Measurements from ENCODE around the gene PAX5.

PAX5 gene

DNA sequence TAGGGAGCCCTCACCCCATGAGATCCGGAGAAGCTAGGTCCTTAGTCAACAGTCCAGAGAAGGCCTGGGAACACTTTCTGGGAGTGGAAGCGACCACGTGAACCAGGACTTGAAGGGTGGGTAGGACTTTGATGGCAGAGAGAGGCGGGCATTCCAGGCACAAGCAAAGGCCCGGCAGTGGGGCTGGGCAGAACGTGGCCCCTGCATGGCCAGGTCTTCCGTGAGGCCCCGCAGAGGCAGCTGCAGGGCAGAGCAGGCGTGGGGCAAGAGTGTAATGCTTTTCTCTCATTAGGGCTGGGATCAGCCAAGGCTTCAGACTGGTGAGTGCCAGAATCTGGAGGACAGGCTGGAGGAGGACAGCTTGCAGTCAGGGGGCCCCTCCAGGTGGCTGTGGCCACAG lies 184.1 kb downstream of the PAX5 start:
- no peaks in the 10 kb centered on the region for H3K27me3 Mint-ChIP-seq (ENCODE audit: low read depth)
- no peak overlapping the region for H3K27ac Mint-ChIP-seq
- no peaks in the 10 kb centered on the region for H3K4me1 Mint-ChIP-seq (ENCODE audit: low read depth)
- no peak overlapping the region for H3K4me3 Mint-ChIP-seq
- no peaks in the 10 kb centered on the region for H3K9me3 Mint-ChIP-seq
- no peaks in the 10 kb centered on the region for H3K36me3 Mint-ChIP-seq (ENCODE audit: low read depth)

DNA sequence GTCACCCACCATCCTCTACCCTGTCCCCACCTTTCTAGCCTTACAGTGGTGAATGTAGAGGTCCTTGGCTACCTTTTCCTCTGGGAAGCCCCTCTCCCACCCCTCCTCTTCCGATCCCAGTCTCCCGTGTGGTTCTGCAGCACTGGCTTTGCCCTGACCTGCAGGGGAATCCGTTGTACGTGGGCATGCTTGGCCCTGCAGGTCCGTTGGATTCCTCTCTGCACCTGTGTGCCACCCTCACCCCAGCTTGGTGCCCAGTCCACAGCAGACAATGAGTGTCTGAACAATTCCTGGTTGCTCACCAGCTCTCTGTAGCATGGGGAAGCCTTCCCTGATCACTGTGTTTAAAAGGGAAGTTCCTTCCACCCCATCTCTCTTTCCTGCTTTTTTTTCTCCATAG lies 185.1 kb downstream of the PAX5 start:
- Mint-ChIP-seq H3K27me3 (ENCODE audit: low read depth) (no peaks in the 10 kb centered on the region), H3K4me3 (no peak overlapping the region), H3K27ac (no peak overlapping the region), H3K9me3 (no peaks in the 10 kb centered on the region), H3K36me3 (ENCODE audit: low read depth) (no peaks in the 10 kb centered on the region), H3K4me1 (ENCODE audit: low read depth) (no peaks in the 10 kb centered on the region)

DNA sequence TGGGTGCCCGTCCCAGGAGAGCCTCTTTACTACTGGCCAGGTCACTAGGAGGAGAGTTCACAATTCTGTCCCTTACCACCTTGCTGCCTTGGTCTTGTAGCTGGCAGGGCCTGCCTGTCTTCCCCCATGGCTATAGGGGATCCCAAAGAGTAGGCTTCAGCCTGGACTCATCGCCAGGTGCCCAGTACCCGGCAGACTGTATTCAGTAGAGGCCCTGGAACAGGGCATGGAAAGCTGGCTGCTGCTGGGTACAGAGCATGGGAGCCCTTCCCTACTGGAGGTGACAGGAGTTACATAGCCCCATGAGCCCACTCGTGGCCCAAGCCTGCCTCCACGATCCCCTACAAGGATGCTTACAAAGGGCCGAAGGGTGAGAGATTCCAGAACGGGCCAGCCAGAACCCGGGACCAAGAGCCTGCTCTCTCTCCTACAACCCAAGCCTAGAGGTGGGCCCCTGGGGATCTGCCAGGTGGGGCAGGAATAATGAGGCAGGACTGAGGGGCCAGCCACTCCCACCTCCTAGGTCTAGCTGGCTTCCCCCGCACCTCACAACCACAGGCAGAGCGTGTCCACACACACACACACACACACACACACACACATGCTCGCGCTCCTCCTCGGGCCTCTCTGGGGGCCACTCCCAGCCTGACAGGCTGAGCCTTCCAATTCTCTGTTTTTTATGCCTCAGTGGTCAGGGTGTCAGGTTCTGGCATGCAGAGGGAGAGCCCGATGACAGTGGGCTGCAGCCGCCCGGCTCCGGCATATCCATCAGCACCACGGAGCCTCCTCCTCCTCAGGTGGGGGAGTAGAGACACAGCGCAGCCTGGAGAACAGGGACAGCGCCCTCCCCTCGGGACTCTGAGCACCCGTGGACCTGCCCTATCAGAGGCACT lies 186.0 kb downstream of the PAX5 start:
- H3K4me1 Mint-ChIP-seq (ENCODE audit: low read depth), result no peaks in the 10 kb centered on the region
- H3K36me3 Mint-ChIP-seq (ENCODE audit: low read depth), result no peaks in the 10 kb centered on the region
- no peaks in the 10 kb centered on the region for H3K9me3 Mint-ChIP-seq
- no peak overlapping the region for H3K27ac Mint-ChIP-seq
- no peaks in the 10 kb centered on the region for H3K27me3 Mint-ChIP-seq (ENCODE audit: low read depth)
- H3K4me3 Mint-ChIP-seq, result no peak overlapping the region

DNA sequence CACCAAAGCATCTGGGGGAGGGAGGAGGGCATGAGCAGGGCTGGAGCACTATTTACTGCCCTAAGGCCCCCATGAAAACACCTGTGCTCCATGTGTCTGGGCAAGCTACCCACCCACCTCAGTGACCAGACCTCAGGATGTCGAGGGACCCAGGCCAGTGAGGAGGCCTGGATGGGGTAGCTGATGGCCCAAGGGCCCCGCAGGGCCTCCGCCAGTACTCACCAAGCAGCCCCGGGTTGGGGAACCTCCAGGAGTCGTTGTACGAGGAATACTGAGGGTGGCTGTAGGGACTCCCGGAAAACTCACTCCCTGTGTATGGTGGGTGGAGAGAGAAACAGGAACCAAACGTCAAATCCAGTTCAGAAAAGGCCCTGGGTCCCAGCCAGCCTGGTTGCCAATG lies 187.4 kb downstream of the PAX5 start:
- Mint-ChIP-seq H3K4me1 (ENCODE audit: low read depth) (no peaks in the 10 kb centered on the region), H3K27me3 (ENCODE audit: low read depth) (no peaks in the 10 kb centered on the region), H3K4me3 (no peak overlapping the region), H3K9me3 (no peaks in the 10 kb centered on the region), H3K27ac (no peak overlapping the region), H3K36me3 (ENCODE audit: low read depth) (no peaks in the 10 kb centered on the region)

- Mint-ChIP-seq H3K36me3 (ENCODE audit: low read depth) (no peaks in the 10 kb centered on the region), H3K4me3 (no peak overlapping the region), H3K4me1 (ENCODE audit: low read depth) (no peaks in the 10 kb centered on the region), H3K27me3 (ENCODE audit: low read depth) (no peaks in the 10 kb centered on the region), H3K27ac (no peak overlapping the region), H3K9me3 (no peaks in the 10 kb centered on the region)
These were observed 188.2 kb downstream of the PAX5 start for GRCh38 chr9:36845844-36846243.

- Mint-ChIP-seq H3K4me3 (no peak overlapping the region), H3K27ac (no peak overlapping the region), H3K4me1 (ENCODE audit: low read depth) (no peaks in the 10 kb centered on the region), H3K9me3 (no peaks in the 10 kb centered on the region), H3K27me3 (ENCODE audit: low read depth) (no peaks in the 10 kb centered on the region), H3K36me3 (ENCODE audit: low read depth) (no peaks in the 10 kb centered on the region)
These were observed 189.1 kb downstream of the PAX5 start for GRCh38 chr9:36844961-36845360.

- H3K4me3 Mint-ChIP-seq, result no peak overlapping the region
- no peak overlapping the region for H3K27ac Mint-ChIP-seq
- no peaks in the 10 kb centered on the region for H3K36me3 Mint-ChIP-seq (ENCODE audit: low read depth)
- no peaks in the 10 kb centered on the region for H3K4me1 Mint-ChIP-seq (ENCODE audit: low read depth)
- H3K27me3 Mint-ChIP-seq (ENCODE audit: low read depth), result no peaks in the 10 kb centered on the region
- no peaks in the 10 kb centered on the region for H3K9me3 Mint-ChIP-seq
These were observed 190.1 kb downstream of the PAX5 start for GRCh38 chr9:36843964-36844363.

GRCh38 chr9:36842560-36843530 lies 191.2 kb downstream of the PAX5 start:
- Mint-ChIP-seq H3K27ac (no peak overlapping the region), H3K4me1 (ENCODE audit: low read depth) (no peaks in the 10 kb centered on the region), H3K36me3 (ENCODE audit: low read depth) (no peaks in the 10 kb centered on the region), H3K9me3 (no peaks in the 10 kb centered on the region), H3K27me3 (ENCODE audit: low read depth) (no peaks in the 10 kb centered on the region), H3K4me3 (no peak overlapping the region)

DNA sequence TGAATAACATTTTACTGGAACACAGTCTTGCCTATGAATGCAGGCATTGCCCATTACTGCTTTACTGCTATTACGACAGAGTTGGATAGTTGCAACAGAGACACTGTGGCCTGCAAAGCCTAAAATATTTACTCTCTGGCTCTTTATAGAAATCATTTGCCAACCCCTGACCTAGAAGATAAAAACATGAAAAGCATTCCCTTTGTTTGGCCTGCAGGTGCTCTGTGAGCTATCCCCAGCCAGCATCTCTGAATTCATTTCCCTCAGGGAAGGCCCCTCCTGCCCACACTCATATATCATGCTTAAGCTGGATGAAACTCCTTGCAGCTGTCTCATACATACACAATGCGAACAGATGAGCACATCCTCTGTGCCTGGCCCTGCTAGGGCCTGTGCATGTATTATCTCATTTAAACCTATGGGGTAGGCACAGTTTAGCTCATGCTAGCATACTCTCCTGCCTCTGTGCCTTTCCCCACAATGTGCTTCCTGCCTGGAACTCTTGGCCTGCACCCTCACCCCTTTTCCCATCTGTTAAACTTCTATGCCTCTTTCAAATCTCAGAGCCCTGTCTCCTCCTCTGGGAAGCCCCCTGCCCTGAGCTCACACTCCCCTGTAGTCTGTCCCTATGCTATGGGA lies 193.1 kb downstream of the PAX5 start:
- Mint-ChIP-seq H3K9me3 (no peaks in the 10 kb centered on the region), H3K4me3 (no peak overlapping the region), H3K4me1 (ENCODE audit: low read depth) (no peaks in the 10 kb centered on the region), H3K27me3 (ENCODE audit: low read depth) (no peaks in the 10 kb centered on the region), H3K27ac (no peak overlapping the region), H3K36me3 (ENCODE audit: low read depth) (no peaks in the 10 kb centered on the region)

- Mint-ChIP-seq H3K4me3 (no peak overlapping the region), H3K36me3 (ENCODE audit: low read depth) (no peaks in the 10 kb centered on the region), H3K4me1 (ENCODE audit: low read depth) (no peaks in the 10 kb centered on the region), H3K9me3 (no peaks in the 10 kb centered on the region), H3K27ac (no peak overlapping the region), H3K27me3 (ENCODE audit: low read depth) (no peaks in the 10 kb centered on the region)
These were observed 194.8 kb downstream of the PAX5 start for GRCh38 chr9:36839131-36839885.

- H3K4me3 Mint-ChIP-seq, result no peak overlapping the region
- H3K4me1 Mint-ChIP-seq (ENCODE audit: low read depth), result no peaks in the 10 kb centered on the region
- no peaks in the 10 kb centered on the region for H3K36me3 Mint-ChIP-seq (ENCODE audit: low read depth)
- no peaks in the 10 kb centered on the region for H3K27me3 Mint-ChIP-seq (ENCODE audit: low read depth)
- no peak overlapping the region for H3K27ac Mint-ChIP-seq
- H3K9me3 Mint-ChIP-seq, result no peaks in the 10 kb centered on the region
These were observed 196.3 kb downstream of the PAX5 start for GRCh38 chr9:36837431-36838405.

DNA sequence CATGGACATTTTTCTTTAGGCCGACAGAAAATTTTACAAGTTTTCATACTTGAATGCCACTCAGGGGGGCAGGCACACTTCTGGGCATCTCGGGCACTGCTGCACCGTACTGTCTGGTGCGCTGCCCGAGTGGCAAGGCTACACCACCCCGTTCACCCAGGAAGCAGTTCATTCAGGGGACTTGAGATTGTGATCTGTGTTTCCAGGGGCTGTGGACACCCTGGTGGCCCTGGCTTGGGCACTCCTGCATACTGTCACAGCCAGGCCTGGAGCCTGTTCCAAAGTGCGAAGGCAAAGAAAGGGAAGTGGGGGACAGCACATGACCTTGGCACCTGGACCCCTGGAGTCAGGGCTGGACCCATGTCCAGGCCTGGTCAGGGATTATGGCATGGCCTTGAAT lies 197.6 kb downstream of the PAX5 start:
- no peaks in the 10 kb centered on the region for H3K4me1 Mint-ChIP-seq (ENCODE audit: low read depth)
- H3K27ac Mint-ChIP-seq, result no peak overlapping the region
- no peaks in the 10 kb centered on the region for H3K36me3 Mint-ChIP-seq (ENCODE audit: low read depth)
- H3K4me3 Mint-ChIP-seq, result no peak overlapping the region
- no peaks in the 10 kb centered on the region for H3K9me3 Mint-ChIP-seq
- no peaks in the 10 kb centered on the region for H3K27me3 Mint-ChIP-seq (ENCODE audit: low read depth)

GRCh38 chr9:36835271-36835996 lies 198.6 kb downstream of the PAX5 start:
- Mint-ChIP-seq H3K27ac (no peak overlapping the region), H3K27me3 (ENCODE audit: low read depth) (peaks cover 3% of the 10 kb centered on the region), H3K36me3 (ENCODE audit: low read depth) (no peaks in the 10 kb centered on the region), H3K4me3 (no peak overlapping the region), H3K4me1 (ENCODE audit: low read depth) (no peaks in the 10 kb centered on the region), H3K9me3 (no peaks in the 10 kb centered on the region)

Data from T-helper 1 cell treated with Interleukin-12 subunit alpha and Interleukin-12 subunit beta and Interleukin-4 antibody, amounts not matched to agents 30 μg/mL and 1 μg/mL, for 36 hours (primary cell).